SKM-1 treated with dmso at 0.1 percent for 144 hours (cell line): ENCODE data around the gene SAMD13.

Experiments used
- DNase-seq: peaks from one replicate; lab custom pipeline; 2025; ENCODE audit not compliant: unreplicated experiment; lab: John Stamatoyannopoulos, UW

Gene SAMD13

GRCh38 chr1:84370266-84370665 lies 68.8 kb downstream of the SAMD13 start:
- no peak for DNase-seq

- DNase-seq: no peak
These were observed 69.4 kb downstream of the SAMD13 start for GRCh38 chr1:84370831-84371394.

- no peak for DNase-seq
These were observed 72.1 kb downstream of the SAMD13 start for GRCh38 chr1:84373436-84374141.

- no peak for DNase-seq
These were observed 73.6 kb downstream of the SAMD13 start for GRCh38 chr1:84374991-84375696.

GRCh38 chr1:84376000-84376910 lies 74.7 kb downstream of the SAMD13 start:
- DNase-seq: no peak

GRCh38 chr1:84377480-84378095 lies 76.1 kb downstream of the SAMD13 start:
- DNase-seq: no peak

- no peak for DNase-seq
These were observed 77.8 kb downstream of the SAMD13 start for GRCh38 chr1:84379138-84379916.

- no peak for DNase-seq
These were observed 78.3 kb downstream of the SAMD13 start for GRCh38 chr1:84379917-84380180.

GRCh38 chr1:84382127-84382526 lies 80.6 kb downstream of the SAMD13 start:
- no peak for DNase-seq

- DNase-seq: no peak
These were observed 83.8 kb downstream of the SAMD13 start for GRCh38 chr1:84385347-84385746.

GRCh38 chr1:84386716-84387479 lies 85.4 kb downstream of the SAMD13 start:
- no peak for DNase-seq

- no peak for DNase-seq
These were observed 86.1 kb downstream of the SAMD13 start for GRCh38 chr1:84387480-84388163.

- DNase-seq: no peak
These were observed 88.7 kb downstream of the SAMD13 start for GRCh38 chr1:84390226-84390625.

- no peak for DNase-seq
These were observed 97.0 kb downstream of the SAMD13 start, which contains the start of gene DNASE2B for GRCh38 chr1:84398175-84399155. DNASE2B (plus strand) TSS chr1:84398484; CDS start chr1:84398565, 81 bp downstream.
